Measurements from ENCODE around the gene TAL1.
"Not testable (repeated sequence)": the region's sequence is repeated elsewhere in the genome, so short reads cannot be mapped to it uniquely, and the experiment has no call there.

The TAL1 gene

DNA sequence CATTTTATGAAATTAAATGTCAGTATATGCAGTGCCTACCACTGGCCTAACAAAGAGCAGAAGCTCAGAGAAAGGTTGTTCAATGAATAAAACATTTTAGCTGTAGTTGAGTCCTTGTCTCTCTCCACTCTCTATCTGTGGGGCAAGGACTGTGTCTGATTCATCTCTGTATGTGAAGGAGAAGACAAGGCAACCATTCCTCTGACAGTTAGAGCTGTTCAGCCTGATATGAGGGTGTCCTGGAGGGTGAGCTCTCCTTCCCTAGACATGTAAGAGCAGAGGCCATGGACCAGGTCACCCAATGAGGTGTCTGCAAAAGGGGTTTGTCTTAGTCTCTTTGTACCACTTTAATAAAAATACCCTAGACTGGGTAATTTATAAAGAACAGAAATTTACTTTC, 37.7 kb downstream of the TAL1 start:
- TF ChIP-seq, protein P1, sequence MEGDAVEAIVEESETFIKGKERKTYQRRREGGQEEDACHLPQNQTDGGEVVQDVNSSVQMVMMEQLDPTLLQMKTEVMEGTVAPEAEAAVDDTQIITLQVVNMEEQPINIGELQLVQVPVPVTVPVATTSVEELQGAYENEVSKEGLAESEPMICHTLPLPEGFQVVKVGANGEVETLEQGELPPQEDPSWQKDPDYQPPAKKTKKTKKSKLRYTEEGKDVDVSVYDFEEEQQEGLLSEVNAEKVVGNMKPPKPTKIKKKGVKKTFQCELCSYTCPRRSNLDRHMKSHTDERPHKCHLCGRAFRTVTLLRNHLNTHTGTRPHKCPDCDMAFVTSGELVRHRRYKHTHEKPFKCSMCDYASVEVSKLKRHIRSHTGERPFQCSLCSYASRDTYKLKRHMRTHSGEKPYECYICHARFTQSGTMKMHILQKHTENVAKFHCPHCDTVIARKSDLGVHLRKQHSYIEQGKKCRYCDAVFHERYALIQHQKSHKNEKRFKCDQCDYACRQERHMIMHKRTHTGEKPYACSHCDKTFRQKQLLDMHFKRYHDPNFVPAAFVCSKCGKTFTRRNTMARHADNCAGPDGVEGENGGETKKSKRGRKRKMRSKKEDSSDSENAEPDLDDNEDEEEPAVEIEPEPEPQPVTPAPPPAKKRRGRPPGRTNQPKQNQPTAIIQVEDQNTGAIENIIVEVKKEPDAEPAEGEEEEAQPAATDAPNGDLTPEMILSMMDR (IDR thresholded peaks at IDR 0.05; ENCODE audit: low read depth, low read length): no peak
- TF ChIP-seq POLR2A (IDR thresholded peaks at IDR 0.05; ENCODE audit: extremely low read depth, insufficient read length) (no peak), MYC (IDR thresholded peaks at IDR 0.05; ENCODE audit: low read depth, low read length) (no peak)
- TF ChIP-seq, protein P2, sequence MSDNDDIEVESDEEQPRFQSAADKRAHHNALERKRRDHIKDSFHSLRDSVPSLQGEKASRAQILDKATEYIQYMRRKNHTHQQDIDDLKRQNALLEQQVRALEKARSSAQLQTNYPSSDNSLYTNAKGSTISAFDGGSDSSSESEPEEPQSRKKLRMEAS (IDR thresholded peaks at IDR 0.05; ENCODE audit: low read depth, low read length): no peak
- H3K4me3 ChIP-seq (ENCODE audit: low read depth, low read length): no peak overlapping the region
- DNase-seq (ENCODE audit: low read depth): no peak

- not testable (repeated sequence) for DNase-seq (ENCODE audit: low read depth); H3K4me3 ChIP-seq (ENCODE audit: low read depth, low read length)
Observed at GRCh38 chr1:47193496-47193895, 38.5 kb downstream of the TAL1 start.

DNA sequence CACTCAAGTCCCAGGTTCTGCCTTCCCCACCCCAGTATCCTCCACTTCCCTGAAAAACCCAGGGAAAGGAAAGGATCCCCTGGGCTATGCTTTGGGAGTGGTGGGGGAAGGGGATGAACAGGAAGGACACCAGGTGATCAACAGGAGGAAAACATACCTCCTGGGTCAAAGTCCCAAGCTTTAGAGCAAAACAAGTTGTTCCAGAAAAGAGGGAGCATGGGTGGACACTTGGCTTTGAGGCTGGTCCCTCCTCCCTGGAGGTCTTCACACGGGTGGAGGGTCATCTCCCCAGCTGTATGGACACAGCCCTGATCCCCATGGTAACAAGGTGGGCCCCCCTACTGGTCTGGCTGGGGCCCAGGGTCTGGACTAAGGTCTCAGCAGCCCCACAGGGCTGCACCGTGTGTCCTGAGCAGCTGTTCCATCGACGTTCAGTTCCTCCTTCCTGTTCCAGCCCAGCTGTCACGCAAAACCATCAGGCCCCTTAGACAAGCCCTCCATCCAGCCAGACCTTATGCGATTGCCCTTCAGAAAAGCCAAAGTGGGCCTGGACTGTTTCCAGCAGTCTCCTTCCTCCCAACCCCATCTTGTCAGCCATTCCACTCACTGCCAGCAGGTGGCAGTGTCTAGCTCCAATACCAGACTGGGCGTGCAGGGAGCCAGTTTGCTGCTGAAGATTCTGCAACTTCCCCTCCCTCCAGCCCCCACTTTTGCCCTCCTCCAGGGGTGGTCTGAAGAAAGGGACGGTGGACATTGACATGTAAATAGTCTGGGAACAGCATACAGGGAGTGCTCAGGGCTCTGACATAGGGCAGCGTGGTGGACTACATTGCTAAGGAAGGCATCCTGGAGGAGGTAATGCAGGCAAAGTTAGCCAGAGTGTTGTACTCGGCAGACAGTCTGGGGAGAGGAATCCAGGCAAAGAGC, 39.3 kb downstream of the TAL1 start:
- H3K4me3 ChIP-seq (ENCODE audit: low read depth, low read length): no peak overlapping the region
- TF ChIP-seq, protein P1 (IDR thresholded peaks at IDR 0.05; ENCODE audit: low read depth, low read length): peak; percentile 96
- TF ChIP-seq MYC (IDR thresholded peaks at IDR 0.05; ENCODE audit: low read depth, low read length): no peak
- TF ChIP-seq POLR2A (IDR thresholded peaks at IDR 0.05; ENCODE audit: extremely low read depth, insufficient read length): no peak
- TF ChIP-seq, protein P2 (IDR thresholded peaks at IDR 0.05; ENCODE audit: low read depth, low read length): no peak
- DNase-seq (ENCODE audit: low read depth): peak; percentile 76

GRCh38 chr1:47191940-47192457, 40.0 kb downstream of the TAL1 start:
- TF ChIP-seq, protein P1 (IDR thresholded peaks at IDR 0.05; ENCODE audit: low read depth, low read length): no peak
- no peak for TF ChIP-seq MYC (IDR thresholded peaks at IDR 0.05; ENCODE audit: low read depth, low read length)
- no peak overlapping the region for H3K4me3 ChIP-seq (ENCODE audit: low read depth, low read length)
- no peak for DNase-seq (ENCODE audit: low read depth)

- H3K4me3 ChIP-seq (ENCODE audit: low read depth, low read length): no peak overlapping the region
- no peak for DNase-seq (ENCODE audit: low read depth)
- TF ChIP-seq, protein P2 (IDR thresholded peaks at IDR 0.05; ENCODE audit: low read depth, low read length): no peak
- no peak for TF ChIP-seq MYC (IDR thresholded peaks at IDR 0.05; ENCODE audit: low read depth, low read length)
- no peak for TF ChIP-seq POLR2A (IDR thresholded peaks at IDR 0.05; ENCODE audit: extremely low read depth, insufficient read length)
- TF ChIP-seq, protein P1 (IDR thresholded peaks at IDR 0.05; ENCODE audit: low read depth, low read length): no peak
Observed at GRCh38 chr1:47190857-47191256, 41.2 kb downstream of the TAL1 start.

DNA sequence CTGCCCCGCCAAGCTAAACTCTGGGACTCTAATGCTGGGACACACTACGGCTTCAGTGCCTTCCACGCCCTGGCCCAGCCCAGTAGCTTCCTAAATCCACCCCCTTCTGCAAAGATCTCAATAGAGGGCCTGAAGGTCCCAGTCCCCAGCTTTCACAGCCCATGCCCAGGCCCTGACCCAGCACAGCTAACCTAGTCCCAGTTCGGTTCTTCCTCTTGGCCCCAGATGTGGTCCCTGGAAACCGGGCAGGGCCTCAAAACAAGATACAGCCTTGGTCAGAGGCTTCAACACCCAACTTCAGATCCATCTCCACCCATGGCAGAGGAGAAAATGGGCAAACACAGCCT, 41.5 kb downstream of the TAL1 start:
- no peak for DNase-seq (ENCODE audit: low read depth)
- H3K4me3 ChIP-seq (ENCODE audit: low read depth, low read length): no peak overlapping the region
- TF ChIP-seq MYC (IDR thresholded peaks at IDR 0.05; ENCODE audit: low read depth, low read length): no peak
- TF ChIP-seq, protein P2 (IDR thresholded peaks at IDR 0.05; ENCODE audit: low read depth, low read length): no peak
- TF ChIP-seq, protein P1 (IDR thresholded peaks at IDR 0.05; ENCODE audit: low read depth, low read length): no peak
- TF ChIP-seq POLR2A (IDR thresholded peaks at IDR 0.05; ENCODE audit: extremely low read depth, insufficient read length): no peak
